GM13976 (cell line): Measurements from ENCODE around the gene NCAN.

Source experiments
- DNase-seq: peaks from one replicate; pipeline ENCODE4 v3.0.0; 2012; ENCODE audit warnings: low spot score
- in situ Hi-C: fragments of 300-500 bp; cut with MboI; formaldehyde crosslinking; loops from one replicate; pipeline ENCODE4 v1.12.0; 2022; ENCODE audit warnings: low sequenced_read_pairs, mixed read lengths, inconsistent platforms; ENCODE audit not compliant: unreplicated experiment
- TF ChIP-seq, protein P1 (sequence below): IDR thresholded peaks from 2 replicates; pipeline ENCODE4 v1.5.1; 2012; ENCODE audit warnings: borderline replicate concordance, mild to moderate bottlenecking; ENCODE audit not compliant: insufficient read depth; ENCODE audit errors: extremely low read depth, missing control alignments, control extremely low read depth

The NCAN gene

GRCh38 chr19:19211499-19212420 lies at the start of gene NCAN:
TSS of gene NCAN (plus strand) at chr19:19211958. CDS start at chr19:19216954, 4,996 bp downstream.
- in situ Hi-C loops, result no loop called here
- no peak for DNase-seq
- TF ChIP-seq, protein P1, sequence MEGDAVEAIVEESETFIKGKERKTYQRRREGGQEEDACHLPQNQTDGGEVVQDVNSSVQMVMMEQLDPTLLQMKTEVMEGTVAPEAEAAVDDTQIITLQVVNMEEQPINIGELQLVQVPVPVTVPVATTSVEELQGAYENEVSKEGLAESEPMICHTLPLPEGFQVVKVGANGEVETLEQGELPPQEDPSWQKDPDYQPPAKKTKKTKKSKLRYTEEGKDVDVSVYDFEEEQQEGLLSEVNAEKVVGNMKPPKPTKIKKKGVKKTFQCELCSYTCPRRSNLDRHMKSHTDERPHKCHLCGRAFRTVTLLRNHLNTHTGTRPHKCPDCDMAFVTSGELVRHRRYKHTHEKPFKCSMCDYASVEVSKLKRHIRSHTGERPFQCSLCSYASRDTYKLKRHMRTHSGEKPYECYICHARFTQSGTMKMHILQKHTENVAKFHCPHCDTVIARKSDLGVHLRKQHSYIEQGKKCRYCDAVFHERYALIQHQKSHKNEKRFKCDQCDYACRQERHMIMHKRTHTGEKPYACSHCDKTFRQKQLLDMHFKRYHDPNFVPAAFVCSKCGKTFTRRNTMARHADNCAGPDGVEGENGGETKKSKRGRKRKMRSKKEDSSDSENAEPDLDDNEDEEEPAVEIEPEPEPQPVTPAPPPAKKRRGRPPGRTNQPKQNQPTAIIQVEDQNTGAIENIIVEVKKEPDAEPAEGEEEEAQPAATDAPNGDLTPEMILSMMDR, result no peak

DNA sequence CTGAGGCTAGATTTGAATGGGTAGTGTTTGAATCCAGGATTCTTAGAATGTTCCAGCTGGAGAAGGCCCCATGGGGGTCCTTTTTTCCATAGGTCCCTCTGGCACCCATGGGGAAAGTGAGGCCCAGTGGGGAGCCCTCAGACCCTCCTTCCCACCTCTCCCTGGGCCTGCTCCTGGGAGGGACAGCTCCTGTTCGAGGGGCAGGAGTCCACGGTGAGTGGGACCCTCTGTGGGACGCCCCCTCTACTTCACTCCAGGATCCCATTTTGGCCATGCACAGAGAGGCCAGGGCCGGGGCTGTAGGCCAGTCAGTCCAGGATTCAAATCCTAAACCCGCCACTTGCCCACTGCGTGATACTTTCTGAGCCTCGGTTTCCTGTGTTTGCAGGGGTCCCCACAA lies 49.3 kb upstream of the NCAN start:
- in situ Hi-C loops, result no loop called here
- DNase-seq, result no peak
- TF ChIP-seq, protein P1, result no peak

GRCh38 chr19:19165396-19165795 lies 46.4 kb upstream of the NCAN start:
- TF ChIP-seq, protein P1, result no peak
- in situ Hi-C loops, result no loop called here
- DNase-seq, result no peak

- no peak for DNase-seq
- in situ Hi-C loops, result no loop called here
- TF ChIP-seq, protein P1, result no peak
Measured at GRCh38 chr19:19167612-19168011, 44.1 kb upstream of the NCAN start.

DNA sequence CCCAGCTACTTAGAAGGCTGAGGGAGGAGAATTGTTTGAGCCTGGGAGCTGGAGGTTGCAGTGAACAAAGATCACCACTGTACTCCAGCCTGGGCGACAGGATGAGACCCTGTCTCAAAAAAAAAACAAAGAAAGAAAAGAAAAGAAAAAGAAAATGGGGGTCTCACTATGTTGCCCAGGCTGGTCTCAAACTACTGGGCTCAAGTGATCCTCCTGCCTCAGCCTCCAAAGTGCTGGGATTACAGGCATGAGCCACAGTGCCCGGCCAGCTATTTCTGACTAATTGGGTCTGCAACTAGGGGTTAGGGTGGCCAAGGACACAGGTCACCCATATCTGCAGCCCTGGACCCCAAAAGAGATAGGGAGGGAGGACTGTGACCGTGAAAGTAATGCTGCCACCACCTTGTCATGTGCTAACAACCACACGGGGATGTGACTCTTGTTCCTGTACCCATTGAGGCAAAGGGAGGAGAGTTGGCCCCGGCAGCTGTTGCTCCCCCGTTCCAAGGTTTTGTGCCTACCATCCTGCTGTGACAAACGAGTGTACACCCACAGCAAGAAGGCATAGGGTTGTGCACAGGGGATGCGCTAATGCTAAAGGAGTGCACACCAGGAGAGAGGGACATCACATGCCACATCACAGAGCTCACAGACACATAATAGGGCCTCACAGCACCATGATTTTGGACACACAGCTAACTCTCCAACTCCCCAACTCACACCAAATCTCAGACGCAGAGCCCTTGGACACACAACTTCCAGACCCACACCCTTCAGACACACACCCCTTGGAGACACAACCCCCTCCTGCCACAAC lies 42.3 kb upstream of the NCAN start:
- in situ Hi-C loops, result no loop called here
- TF ChIP-seq, protein P1, result no peak
- no peak for DNase-seq

GRCh38 chr19:19170053-19170872 lies 41.5 kb upstream of the NCAN start, which contains the start of gene MEF2B:
TSS of gene MEF2B (minus strand) at chr19:19170263. CDS start at chr19:19150735, 19,528 bp downstream.
- in situ Hi-C loops, result no loop called here
- DNase-seq, result peak; percentile 97
- TF ChIP-seq, protein P1, result no peak
